ENCODE measurements around the gene PRKAG2.
"Not testable (repeated sequence)": the region's sequence is repeated elsewhere in the genome, so short reads cannot be mapped to it uniquely, and the experiment has no call there.

Gene PRKAG2

DNA sequence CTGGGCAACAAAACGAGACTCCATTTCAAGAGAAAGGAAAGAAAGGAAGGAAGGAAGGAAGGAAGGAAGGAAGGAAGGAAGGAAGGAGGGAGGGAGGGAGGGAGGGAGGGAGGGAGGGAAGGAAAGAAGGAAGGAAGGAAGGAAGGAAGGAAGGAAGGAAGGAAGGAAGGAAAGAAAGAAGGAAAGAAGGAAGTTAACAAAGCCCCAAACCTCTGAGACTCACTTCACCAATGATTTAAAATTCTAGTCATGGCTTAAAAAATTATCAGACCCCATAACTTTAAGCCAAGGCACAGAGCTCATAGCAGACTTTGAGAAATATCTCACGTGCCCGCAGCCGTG lies 94.7 kb downstream of the PRKAG2 start:
- not testable (repeated sequence) for DNase-seq

DNA sequence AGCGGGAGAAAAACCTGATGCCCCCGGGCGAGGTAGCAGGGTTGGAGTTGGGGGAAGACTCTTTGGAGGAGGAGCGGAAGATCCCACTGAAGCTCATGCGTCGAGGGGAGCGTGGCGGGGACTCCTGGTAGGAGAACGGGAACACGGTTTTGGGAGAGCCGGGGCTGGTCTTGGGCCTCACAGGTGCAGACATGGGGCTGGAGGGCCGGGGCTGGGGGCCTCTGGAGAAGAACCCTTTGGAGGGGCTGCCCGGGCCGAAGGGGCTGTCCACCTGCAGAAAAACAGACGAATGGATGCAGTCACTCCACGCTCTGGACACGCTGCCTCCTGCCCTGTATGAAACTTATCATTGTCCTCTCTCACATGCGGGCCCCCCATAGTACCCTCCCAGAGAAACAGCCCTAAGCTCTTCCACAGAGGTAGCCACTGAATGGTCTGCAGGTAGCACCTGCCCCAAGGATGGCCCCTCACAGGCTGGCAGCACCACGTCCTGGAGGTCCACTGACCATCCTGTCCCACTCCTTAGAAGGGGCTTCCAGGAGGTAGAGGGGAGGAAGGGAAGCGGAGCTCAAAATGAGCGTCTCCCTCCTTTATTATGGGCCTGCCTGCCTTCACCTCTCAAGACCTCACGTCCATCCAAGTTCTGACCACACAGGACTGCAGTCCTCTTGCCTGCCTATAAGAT lies 95.6 kb downstream of the PRKAG2 start:
- no peak for DNase-seq

DNA sequence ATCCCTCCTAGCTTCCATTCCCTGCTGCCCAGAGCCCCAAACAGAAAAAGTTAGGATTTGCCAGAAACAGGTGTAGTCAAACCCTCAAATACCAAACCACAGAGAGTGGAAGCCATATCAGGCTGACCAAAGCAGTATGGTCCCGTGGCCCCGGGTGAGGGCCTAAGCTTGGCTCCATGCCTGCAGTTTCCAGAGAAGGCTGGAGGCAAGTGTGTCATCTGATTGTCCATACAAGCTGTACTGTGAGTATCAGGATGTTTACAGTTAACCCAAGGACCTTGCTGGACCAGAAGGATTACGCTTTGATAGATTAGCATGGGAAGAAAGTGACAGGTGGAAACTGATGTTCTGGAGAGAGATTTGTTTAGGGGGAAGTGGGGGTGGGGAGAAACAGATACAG lies 96.3 kb downstream of the PRKAG2 start:
- DNase-seq, result no peak

DNA sequence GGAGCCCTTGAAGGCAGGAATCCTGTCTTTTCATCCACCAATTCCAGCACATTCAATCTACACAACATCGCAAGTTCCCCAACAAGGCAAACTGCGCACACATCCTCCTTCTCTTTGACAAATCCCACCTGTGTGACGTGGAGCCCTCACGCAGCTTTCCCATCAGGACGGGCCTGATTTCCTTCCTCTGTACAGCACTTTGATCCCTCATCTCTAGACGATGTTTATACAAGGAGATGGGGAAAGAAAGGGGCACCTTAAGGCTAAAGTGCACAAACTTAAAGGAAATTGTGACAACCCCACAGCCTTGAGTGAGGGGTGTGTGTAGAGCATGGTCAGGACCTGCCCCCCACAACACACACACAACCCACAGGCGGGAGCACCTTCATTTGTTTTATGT lies 97.2 kb downstream of the PRKAG2 start:
- DNase-seq, result no peak

DNA sequence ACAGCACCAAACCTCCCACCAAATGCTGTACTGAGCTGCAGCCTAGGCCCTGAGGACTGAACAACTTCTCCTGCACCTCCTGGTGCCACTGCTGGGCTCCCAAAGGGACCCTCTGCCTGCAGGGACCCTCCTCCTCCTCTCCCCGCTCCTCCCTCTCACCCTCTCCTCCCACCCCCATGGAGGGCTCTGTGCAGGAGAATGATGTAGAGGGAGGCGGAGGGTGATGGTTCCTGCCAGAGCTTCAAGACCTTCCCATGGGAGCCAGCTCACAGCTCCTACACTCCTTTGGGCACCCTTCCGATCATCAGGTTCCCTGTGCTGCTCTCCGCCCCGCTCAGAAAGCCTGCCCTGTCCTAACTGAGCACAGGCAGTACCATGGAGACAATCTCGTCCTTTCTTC lies 97.7 kb downstream of the PRKAG2 start:
- no peak for DNase-seq

DNA sequence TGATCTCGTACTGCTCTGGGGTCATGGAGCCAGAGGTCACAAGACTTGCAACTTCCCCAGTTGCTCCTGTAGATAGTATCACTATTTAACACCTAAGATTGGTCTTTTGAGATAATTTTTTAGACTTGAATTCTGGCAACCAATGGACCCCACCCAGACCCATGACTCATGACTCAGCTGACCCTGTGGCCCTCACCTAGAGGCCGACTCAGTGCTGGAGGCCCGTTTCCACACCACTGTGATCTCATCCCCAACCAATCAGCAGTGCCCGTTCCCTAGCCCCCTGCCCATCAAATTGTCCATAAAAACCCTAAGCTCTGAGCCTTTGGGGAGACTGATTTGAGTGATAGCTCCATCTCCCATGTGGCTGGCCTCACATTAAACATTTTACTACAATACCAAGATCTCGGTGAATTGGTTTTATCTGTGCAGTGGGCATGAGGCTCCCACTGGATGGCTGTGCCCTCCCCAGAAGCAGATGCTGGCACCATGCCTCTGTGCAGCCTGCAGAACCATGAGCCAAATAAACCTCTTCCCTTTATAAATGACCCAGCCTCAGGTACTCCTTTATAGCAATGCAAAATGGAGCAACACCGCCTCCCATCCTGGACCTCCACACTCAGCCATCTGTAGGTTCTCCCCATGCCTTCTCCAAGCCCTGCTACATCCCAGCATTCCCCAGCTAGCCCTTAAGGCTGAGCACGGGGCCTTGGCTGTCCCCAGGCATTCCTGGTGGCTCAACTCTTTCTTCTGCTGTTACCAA lies 98.8 kb downstream of the PRKAG2 start:
- no peak for DNase-seq

DNA sequence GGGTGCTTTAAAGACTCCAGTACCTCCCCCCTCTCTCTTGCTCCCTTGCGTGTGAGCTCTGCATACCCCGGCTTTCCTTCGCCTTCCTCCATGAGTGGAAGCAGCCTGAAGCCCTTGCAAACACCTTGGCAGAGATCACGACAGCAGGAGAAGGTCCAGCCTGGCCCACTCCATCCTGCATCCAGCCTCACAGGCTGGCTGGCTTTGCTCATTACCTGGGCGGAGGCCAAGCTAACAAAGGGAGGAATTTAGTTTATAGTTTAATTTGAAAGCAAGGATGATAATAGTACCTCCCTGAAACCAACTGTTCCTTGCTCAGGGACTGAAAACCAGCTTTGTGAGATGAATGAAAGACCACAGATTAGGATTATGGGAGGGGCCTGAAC lies 99.4 kb downstream of the PRKAG2 start:
- DNase-seq, result no peak

DNA sequence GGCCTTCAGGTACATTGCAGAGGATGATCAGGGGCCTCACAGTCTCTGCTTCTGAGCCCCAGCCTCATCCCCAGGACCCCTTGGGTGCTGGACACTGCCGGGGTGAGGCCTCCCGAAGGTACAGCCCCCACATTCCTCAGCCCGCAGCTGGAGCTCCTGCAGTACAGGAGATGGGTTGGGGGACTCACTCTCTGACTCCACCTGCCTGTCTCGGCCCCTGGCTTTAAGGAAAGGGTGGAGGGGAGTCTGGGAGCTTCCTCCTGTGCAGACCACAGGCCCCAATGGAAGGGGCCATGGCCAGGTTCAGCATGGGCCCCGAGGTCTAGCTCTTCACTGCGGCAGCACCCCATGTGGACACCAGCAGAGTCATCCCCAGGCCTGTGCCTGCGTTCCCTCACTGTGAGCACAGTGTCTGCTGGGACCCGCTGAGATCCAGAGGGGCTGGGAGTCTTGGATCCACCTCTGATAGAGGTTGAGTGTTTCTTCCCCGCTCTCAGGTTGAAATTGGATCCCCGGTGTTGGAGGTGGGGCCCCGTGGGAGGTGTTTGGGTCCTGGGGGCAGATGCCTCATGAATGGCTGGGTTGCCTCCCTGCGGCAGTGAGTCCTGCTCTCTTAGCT lies 99.9 kb downstream of the PRKAG2 start:
- no peak for DNase-seq

DNA sequence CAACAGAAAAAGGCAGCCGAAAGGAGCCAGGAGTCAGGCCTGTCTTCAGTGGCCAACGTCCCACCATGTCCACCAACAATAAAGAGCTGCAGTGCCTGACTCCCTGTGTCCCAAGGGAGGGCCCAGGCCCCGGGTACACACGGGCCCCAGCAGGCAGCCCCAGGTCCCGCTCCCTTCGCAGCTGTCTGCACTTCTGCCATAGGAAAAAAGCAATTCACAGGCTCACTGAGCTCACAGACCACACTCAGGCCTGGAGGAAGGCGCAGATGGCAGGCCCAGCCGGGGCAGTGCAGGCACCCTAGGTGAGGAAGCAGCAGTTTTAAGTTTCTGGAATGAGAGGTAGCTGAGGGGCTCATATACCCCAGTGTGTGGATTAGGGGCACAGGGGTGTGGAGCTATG lies 100.5 kb downstream of the PRKAG2 start:
- no peak for DNase-seq

DNA sequence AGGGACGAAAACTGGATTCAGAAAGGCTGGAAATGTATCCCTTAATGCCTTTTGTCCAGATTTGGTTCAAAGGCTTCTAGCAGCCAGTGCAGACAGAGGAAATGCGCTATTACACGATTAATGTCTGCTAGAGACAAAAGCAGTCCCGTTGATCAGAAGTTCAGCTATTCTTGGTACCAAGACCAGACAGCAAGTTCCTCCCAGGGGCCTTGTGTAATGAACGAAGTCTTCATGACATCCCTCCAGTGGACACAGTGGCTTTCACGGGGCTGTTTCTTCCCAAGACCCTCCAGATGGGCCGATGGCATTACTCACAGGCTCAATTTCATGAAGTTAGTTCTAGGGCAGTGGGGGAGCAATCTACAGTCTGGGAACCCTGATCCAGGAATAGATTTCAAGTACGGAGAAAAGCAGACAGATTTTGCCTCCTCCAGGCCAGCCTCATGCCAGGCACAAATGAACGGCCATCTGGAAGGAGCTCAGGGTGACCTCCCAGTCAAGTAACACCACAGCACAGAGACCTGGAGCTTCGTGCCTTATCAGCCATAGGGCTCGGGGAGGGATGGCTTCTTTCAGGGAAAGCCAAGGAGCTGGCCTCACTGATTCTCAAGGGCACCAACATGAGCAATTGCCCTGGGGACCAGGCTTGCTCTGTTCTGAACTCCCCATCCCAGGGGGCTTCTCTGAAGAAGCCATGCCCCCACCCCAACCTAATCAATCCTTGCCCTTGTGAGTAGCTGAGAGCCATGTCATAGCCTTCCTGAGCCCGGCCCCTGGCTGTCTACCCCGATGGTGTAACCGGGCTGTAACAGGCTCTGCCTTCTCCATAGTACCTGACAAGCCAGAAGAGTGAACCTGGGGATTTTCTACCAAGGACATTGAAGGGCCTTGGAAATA lies 101.1 kb downstream of the PRKAG2 start:
- DNase-seq, result no peak

DNA sequence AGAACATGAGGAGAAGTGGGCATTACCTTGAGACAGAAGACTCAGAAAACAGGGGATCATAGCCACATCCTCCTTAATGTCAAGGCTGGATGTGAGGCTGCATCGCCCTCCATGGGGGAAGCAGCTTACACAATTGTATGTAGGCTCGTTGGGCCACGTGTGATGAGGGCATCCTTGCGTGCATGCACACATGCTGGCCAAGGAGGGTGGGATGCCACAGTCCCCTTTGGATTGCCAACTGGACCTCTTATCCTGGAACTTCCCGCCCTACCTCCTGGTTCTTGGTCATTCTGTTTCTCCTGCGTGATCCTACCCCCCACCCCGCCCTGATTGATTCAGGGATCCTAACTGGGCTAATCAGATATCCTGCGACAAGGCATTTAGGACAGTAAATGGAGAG lies 102.0 kb downstream of the PRKAG2 start:
- DNase-seq, result no peak

DNA sequence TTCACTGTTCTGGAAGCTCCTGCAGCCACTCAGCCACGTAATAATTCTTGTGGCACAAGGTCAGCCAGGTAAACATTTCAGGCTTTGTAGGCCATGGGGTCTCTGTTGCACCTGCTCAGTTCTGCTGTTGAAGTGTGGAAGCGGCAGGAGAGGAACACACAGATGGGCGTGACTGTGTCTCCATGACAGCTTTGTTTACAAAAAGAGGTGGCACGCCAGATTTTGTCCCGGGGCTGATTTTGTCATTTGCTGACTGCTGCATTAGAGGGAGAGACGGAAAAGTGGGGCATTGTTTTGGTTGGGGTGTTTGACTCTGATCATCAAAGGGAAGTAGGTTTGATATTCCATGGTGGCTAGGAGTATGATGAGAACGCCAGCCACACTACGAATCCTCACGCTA lies 103.1 kb downstream of the PRKAG2 start:
- peak; percentile 26 for DNase-seq

DNA sequence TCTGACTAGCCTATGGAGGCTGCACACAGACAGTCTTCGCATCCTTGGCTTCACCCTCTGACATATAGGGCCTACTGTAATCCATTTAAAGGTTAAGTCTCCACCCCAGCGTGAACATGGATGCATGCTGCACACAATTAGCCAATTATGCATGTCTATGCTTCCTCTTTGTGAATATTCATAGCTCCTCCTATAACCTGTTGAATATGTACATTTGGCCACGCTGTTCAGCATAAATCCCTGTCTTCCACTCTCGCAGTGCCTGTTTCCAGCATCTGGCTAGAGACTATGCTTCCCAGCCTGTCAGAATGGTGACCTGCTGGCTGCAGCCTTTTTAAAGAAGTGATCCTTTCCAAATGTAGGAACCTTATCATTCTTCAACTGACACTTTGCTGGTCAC lies 106.7 kb downstream of the PRKAG2 start:
- no peak for DNase-seq

DNA sequence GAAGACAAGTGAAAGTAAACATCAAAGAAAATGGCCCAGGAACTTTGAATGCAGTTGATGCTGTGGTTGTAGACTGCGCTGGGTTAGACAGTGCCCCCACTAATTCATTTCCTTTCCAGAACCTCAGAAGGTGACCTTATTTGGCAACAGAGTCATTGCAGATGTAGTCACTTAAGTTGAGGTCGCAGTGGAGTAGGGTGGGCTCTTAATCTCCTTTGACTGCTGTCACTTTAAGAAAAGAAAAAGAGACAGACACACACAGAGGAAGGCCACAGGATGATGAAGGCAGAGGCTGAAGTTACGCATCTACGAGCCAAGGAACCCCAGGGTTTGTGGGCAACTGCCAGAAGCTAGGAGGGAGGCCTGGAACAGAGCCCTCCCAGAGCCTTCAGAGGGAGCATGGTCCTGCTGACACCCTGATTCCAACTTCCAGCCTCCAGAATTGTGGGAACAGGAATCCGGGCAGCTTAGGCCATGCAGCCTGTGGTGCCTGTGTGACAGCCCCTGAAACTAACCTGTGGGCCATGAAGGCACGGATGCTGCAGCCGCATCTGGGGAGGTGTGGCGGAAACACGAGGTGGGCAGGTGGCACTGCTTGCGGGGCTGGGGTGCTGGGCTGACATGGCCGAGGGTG lies 107.6 kb downstream of the PRKAG2 start:
- DNase-seq, result no peak

DNA sequence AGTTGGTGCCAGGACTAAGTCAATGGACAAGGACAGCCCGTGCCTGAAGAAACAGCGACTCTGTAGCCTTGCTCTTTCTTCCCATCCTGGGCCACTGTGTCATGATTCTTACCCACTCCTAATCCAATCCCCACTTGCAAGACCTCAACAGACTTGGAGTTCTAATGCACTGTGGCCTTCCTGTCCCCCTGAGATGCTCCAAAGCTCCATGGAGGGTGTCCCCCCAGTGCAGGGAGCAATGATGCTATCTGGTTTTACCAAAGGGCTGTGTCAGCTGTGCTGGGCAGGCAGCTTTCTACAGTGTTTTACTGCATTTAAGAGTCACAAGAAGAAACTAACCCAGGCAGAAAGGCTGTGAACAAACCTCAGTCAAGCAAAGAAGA lies 108.1 kb downstream of the PRKAG2 start:
- DNase-seq, result no peak

DNA sequence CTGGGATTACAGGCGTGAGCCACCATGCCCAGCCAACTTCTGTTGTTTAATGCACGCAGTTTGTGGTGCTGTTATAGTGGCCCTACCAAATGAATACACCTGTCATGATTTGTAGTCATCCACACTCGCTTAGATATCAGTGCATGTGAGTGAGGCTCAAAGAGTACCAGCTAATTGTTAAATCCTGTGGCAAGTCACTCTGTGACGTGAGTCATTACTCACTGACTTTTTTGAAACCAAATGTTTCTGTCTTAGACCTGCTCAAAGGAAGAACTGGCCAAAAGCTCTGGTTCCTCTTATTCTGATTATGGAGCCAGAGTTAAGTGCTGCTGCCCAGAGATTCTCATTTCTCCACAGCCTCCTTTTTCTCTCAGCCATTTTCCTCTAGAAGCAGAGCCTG lies 109.4 kb downstream of the PRKAG2 start:
- no peak for DNase-seq

DNA sequence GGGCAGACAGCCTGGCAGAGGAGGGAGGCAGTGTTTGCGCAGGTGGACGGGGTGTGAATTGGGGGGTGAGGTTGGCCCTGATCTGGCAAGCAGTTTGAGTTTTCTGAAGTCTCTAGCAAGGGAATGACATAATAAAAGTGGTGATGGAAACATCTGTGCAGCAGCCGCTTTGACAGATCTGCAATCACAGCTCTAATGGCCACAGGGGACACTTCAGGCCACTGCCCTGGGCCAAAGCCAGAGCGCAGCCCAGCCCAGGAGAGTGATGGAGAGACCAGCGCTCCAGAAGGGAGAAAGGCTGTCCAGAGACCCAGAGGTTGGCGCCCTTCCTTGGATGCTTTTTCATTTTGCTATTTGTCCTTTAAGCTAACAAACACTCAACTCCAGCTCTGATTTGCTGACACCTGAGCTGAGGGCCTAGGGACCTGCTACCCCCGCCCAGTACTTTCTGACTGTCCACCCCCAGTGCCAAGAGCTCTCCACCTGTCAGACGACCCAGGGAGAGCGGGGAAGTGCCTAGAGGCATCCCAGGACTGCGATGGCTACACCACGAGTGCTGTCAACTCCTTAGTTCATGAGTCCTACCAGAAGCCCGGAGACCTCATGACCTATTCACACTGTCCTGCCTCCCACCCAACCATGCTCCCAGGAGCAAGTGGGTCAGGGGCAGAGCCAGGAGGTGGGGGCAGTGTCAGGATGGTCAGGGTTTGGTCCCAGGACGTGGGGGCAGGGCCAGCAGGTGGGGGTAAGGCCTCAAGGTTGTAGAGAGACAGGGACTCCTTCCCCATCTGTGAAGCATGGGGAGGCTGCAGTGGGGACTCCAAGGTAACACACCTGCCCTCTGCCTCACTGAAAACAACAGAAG lies 112.6 kb downstream of the PRKAG2 start:
- no peak for DNase-seq

DNA sequence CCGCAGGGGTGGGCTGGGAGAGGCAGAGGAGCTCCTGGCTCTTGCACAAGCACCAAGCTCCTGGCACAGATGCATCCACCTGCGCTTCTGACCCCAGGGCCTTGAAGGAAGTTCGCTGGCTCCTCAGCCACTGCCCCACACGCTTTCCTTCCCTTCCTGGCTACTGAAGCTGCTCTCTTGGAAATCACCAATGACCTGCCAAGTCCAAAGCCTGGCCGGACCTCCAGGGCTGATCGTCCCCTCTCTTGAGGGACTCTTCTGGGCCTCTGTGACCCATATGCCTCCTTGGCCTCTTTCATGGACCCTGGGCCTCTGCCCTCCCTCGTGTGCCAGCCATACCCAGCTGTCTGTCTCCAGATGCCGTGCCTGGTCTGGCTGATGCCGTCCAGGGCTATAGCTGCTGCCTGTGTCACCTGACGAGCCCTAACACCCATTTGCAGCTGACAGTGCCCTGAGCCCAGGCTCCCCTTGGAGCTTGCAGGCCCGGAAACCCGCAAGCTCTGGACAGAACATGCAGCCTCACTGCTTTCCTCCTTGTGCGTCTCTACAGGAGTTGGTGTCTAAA lies 113.4 kb downstream of the PRKAG2 start:
- no peak for DNase-seq

DNA sequence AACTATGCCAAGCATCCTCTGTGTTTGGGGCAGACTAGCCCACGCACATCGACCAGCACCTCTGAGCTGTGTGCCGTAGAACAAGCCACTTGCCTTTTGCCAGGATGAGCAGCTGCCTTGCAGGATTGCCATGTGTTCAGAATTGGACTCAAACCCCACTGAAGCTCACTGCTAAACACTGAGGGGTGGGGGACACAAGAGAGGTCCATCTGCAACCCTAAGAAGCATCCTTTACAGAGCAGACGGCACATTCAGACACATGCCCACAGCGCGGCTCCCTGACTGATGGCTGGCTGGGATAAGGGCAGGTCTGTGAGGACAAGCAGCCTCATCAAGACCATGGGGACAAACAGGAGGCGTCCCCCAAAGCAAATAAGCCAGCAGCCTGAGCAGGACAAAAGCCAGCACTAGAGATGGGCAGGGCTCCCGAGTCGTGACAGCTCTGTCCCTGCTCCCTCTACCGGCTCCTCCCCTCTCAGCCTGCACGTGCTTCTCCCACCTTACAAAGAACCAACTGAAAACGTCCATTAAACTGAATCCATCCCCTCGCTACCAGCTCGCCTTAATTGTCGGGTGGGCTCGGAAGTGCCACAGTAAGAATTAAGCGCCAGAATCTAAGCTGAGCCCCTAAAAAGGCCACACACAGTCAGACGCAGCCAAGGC lies 114.2 kb downstream of the PRKAG2 start:
- DNase-seq, result no peak

DNA sequence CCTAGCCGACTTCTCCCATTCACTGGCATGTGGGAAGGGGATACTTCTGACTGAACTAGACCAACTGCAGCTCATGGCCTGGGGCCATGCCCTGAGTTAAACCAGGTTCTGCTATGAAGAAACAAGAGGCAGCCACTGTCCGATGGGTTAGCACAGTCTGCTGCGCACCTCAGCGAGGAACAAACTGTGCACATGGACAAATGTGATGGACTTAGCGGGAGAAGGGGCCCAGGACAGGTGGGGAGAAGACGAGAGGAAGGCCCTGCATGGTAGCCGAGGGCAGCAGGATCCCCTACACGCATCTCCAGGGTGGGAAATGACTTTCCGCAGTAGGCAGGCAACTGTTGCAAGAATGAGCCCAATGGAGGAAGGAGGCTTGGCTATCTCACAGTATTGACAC lies 115.0 kb downstream of the PRKAG2 start:
- DNase-seq, result no peak

DNA sequence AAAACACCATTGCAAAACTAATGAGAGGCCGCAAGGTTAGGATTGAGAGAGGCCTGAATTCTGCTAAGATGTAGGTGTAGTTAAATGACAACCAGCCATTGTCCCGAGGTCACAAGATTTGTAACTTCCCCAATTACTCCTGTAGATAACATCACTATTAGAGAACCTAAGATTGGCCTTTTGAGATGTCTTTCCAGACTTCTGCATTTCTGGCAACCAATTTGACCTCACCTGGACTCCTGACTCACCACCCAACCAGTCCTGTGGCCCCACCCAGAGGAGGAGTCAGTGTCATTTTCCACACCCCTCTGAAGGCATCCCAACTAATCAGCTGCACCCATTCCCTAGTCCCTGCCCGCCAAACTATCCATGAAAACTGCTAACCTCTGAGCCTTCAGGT lies 115.7 kb downstream of the PRKAG2 start:
- no peak for DNase-seq
